Sigmoid colon (tissue), 7 donors: Measurements from ENCODE around the gene WHRN. TPM values are rescaled to one million over a fixed set of nuclear protein-coding genes. Genes with fewer than 3 reads are reported as not detected.

Experiments used
- DNase-seq: peaks from one replicate; pipeline ENCODE4 v3.0.0-alpha.2; 2019
- H3K27ac ChIP-seq, 4 donors: fragments of 200-600 bp; sonication (generic); one replicate each; pipeline ENCODE4 v1.5.1; 2016 to 2019; ENCODE audit warnings: mild to moderate bottlenecking in 1 of 4
- H3K27me3 ChIP-seq, 3 donors: fragments of 200-600 bp; sonication (generic); one replicate each; pipeline ENCODE4 v1.5.1; 2019; ENCODE audit warnings: mild to moderate bottlenecking in 1 of 3
- H3K36me3 ChIP-seq, 4 donors: fragments of 200-600 bp; sonication (generic); one replicate each; pipeline ENCODE4 v1.5.1; 2016 to 2019
- H3K4me1 ChIP-seq, 4 donors: fragments of 200-600 bp; sonication (generic); one replicate each; pipeline ENCODE4 v1.5.1; 2017 to 2019
- H3K4me3 ChIP-seq, 4 donors: fragments of 200-600 bp; sonication (generic); one replicate each; pipeline ENCODE4 v1.5.1; 2017 to 2019; ENCODE audit warnings: mild to moderate bottlenecking in 2 of 4, moderate library complexity in 1 of 4
- H3K9me3 ChIP-seq, 4 donors: fragments of 200-600 bp in 3 of 4; sonication (generic) in 3 of 4; one replicate each; pipeline versions ENCODE4 v1.5.1 to v1.6.1; 2013 to 2019
- EP300 ChIP-seq, 4 donors: sonication (generic); formaldehyde crosslinking; IDR thresholded peaks; one replicate each; pipeline ENCODE4 v1.6.1; 2017; ENCODE audit warnings: antibody characterized with exemption in 4 of 4
- POLR2A ChIP-seq, 2 donors: fragments of 450-650 bp; IDR thresholded peaks; one replicate each; pipeline ENCODE4 v1.6.1; 2016; ENCODE audit warnings: antibody characterized with exemption in 2 of 2, mild to moderate bottlenecking in 2 of 2, moderate library complexity in 2 of 2
- POLR2AphosphoS5 ChIP-seq, 4 donors: sonication (generic); formaldehyde crosslinking; IDR thresholded peaks; one replicate each; pipeline ENCODE4 v1.6.1; 2017; ENCODE audit warnings: antibody characterized with exemption in 4 of 4
- WGBS, 2 donors: extraction: QIAGEN DNeasy Blood & Tissue Kit; methylation state at CpG; one replicate each; pipeline ENCODE4 v1.1.7; 2013; 5-methylcytosine and 5-hydroxymethylcytosine counted together
- intact Hi-C: fragments of 100-400 bp; cut with DNase I; formaldehyde crosslinking; loops from one replicate; pipeline ENCODE4 v1.15.1; 2023
- polyA plus RNA-seq, 3 donors: library from polyadenylated mRNA; stranded (reverse); fragments of 200-250 nt; gene quantifications; one replicate each; pipeline ENCODE4 v1.2.3, GENCODE V29; 2013
- total RNA-seq, 4 donors: library from RNA; depleted of rRNA; stranded (reverse); fragments of >200 nt; gene quantifications; one replicate each; pipeline ENCODE4 v1.1.0, GENCODE V29; 2016
- TF ChIP-seq, protein P1 (sequence below), 4 experiments: fragments of 450-650 bp in 3 of 4; fragments of 200-600 bp in 1 of 4; IDR thresholded peaks; one replicate each; pipeline ENCODE4 v1.5.1; 2016 to 2019; ENCODE audit warnings: antibody characterized with exemption in 4 of 4, mild to moderate bottlenecking in 3 of 4, moderate library complexity in 2 of 4
- donor health status: healthy with polysubstance abuse.
- donor health status: Bipolar disorder and iron deficiency.
- donor health status: healthy.

The WHRN gene
- total and polyA plus RNA-seq, 7 donors, result 0.60 to 7.8 (median 5.4) TPM

DNA sequence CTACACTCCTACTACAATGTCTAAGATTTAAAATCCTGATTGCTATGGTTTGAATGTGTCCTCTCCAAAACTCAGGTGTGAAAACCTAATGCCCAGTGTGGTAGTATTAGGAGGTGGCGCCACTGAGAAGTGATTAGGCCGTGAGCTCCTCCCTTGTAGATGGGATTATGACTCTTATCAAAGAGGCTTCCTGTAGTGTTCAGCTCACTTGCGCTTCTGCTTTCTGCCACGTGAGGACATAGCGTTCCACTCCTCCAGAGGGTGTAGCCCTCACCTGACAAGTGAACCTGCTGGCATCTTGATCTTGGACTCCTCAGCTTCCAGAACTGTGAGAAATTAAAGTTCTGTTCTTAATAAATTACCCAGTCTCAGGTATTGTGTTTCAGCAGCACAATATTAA lies 33.0 kb upstream of the WHRN start:
- intact Hi-C loops, result no loop called here
- Histone ChIP-seq H3K27ac (no peak overlapping the region), H3K27me3 (no peaks in the 10 kb centered on the region), H3K4me3 (no peak overlapping the region), H3K9me3 (no peaks in the 10 kb centered on the region), H3K36me3 (no peaks in the 10 kb centered on the region), H3K4me1 (no peaks in the 10 kb centered on the region)
- WGBS, 2 donors, result 8 to 32% methylated on average over 5 of the region's 5 CpGs
- DNase-seq, result no peak
- no peak for TF ChIP-seq POLR2A (IDR thresholded peaks at IDR 0.05)
- TF ChIP-seq POLR2AphosphoS5 (IDR thresholded peaks at IDR 0.05), result no peak
- no peak for TF ChIP-seq EP300 (IDR thresholded peaks at IDR 0.05)

DNA sequence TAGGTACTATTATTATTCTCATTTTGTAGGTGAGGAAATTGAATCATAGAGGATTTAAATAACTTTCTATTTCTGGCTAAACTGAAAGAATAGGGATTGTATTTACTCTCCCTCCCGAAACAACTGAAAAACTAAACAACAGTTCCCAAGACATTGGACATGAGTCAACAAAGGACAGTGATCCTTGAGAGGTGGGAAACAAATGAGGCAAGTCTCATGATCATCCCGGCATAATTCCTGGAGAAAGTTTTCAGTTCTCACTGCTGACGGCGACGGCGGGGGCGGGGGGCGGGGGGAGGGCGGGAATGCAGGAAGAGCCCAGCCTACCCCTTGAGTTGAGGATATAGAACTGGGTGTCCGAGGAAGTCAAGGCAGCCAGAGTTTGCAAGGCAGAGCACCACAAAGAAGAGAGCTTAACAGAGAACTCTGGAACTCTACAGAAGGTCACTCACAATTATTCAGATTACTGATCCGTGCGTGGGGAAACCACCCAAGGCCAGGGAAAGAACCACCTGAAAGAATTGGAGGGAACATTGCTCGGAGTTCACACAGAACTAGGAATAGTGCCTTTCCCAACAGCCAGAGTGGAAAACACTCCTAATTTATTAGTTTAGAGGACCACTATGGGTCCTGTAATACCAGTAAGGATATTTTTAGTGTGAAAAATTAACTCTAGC lies 27.4 kb upstream of the WHRN start:
- Histone ChIP-seq H3K36me3 (no peaks in the 10 kb centered on the region), H3K27ac (no peak overlapping the region), H3K4me3 (peak overlapping the region in 1 of 4 donors; percentile 15), H3K4me1 (peaks cover 0 to 3% (median 0%) of the 10 kb centered on the region in 4 donors), H3K27me3 (no peaks in the 10 kb centered on the region), H3K9me3 (no peaks in the 10 kb centered on the region)
- no peak for DNase-seq
- intact Hi-C loops, result no loop called here
- no peak for TF ChIP-seq EP300 (IDR thresholded peaks at IDR 0.05)
- no peak for TF ChIP-seq POLR2AphosphoS5 (IDR thresholded peaks at IDR 0.05)
- TF ChIP-seq POLR2A (IDR thresholded peaks at IDR 0.05), result no peak
- TF ChIP-seq, protein P1, sequence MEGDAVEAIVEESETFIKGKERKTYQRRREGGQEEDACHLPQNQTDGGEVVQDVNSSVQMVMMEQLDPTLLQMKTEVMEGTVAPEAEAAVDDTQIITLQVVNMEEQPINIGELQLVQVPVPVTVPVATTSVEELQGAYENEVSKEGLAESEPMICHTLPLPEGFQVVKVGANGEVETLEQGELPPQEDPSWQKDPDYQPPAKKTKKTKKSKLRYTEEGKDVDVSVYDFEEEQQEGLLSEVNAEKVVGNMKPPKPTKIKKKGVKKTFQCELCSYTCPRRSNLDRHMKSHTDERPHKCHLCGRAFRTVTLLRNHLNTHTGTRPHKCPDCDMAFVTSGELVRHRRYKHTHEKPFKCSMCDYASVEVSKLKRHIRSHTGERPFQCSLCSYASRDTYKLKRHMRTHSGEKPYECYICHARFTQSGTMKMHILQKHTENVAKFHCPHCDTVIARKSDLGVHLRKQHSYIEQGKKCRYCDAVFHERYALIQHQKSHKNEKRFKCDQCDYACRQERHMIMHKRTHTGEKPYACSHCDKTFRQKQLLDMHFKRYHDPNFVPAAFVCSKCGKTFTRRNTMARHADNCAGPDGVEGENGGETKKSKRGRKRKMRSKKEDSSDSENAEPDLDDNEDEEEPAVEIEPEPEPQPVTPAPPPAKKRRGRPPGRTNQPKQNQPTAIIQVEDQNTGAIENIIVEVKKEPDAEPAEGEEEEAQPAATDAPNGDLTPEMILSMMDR (IDR thresholded peaks at IDR 0.05), result no peak
- WGBS, 2 donors, result 49 to 54% methylated on average over 13 of the region's 13 CpGs

DNA sequence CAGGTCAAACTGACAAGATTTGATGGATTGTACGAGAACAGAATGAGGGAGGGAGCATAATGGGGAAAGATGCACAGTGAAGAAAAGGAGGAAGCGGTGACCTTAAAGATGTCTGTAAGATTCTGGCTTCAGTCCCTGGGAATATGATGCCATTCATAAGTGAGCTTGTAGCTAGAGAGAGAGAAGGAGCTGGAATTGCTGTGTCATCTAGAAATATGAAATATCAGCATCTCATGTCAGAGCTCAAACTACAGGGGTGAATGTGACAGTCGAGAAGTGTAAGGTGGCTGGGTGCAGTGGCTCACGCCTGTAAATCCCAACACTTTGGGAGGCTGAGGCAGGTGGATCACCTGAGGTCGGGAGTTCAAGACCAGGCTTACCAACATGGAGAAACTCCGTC lies 24.0 kb upstream of the WHRN start:
- Histone ChIP-seq H3K4me1 (peaks cover 0 to 14% (median 13%) of the 10 kb centered on the region in 4 donors), H3K4me3 (no peak overlapping the region), H3K9me3 (no peaks in the 10 kb centered on the region), H3K27ac (no peak overlapping the region), H3K27me3 (no peaks in the 10 kb centered on the region), H3K36me3 (no peaks in the 10 kb centered on the region)
- intact Hi-C loops, result no loop called here
- TF ChIP-seq POLR2A (IDR thresholded peaks at IDR 0.05) (no peak), POLR2AphosphoS5 (IDR thresholded peaks at IDR 0.05) (no peak), EP300 (IDR thresholded peaks at IDR 0.05) (no peak)
- TF ChIP-seq, protein P1 (IDR thresholded peaks at IDR 0.05), result no peak
- WGBS, 2 donors, result 93 to 94% methylated on average over 6 of the region's 6 CpGs
- DNase-seq, result no peak

DNA sequence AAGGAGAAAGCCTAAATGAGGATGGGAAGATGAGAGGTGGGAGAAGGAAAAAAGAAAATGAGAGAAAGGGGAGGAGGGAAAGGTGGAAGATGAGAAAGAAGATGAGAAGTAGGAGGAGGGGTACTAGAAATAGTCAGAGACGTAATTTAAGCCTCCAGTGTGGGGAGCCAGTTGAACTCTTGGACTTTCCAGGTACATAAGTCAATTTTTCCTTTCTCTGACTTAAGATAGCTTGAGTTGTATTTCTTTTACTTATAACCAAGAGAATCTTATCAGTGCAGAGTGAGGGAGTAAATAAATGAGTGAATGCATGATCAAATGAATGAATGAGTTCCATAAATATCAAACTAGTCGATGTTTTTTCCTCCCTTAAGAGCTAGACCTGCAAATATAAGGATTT lies 21.5 kb upstream of the WHRN start:
- Histone ChIP-seq H3K27ac (no peak overlapping the region), H3K9me3 (no peaks in the 10 kb centered on the region), H3K4me3 (no peak overlapping the region), H3K36me3 (no peaks in the 10 kb centered on the region), H3K4me1 (peaks cover 0 to 22% (median 18%) of the 10 kb centered on the region in 4 donors), H3K27me3 (no peaks in the 10 kb centered on the region)
- DNase-seq, result no peak
- WGBS, 2 donors, result 43 to 65% methylated on average over 2 of the region's 2 CpGs
- no peak for TF ChIP-seq POLR2AphosphoS5 (IDR thresholded peaks at IDR 0.05)
- no peak for TF ChIP-seq EP300 (IDR thresholded peaks at IDR 0.05)
- TF ChIP-seq, protein P1 (IDR thresholded peaks at IDR 0.05), result no peak
- TF ChIP-seq POLR2A (IDR thresholded peaks at IDR 0.05), result no peak
- intact Hi-C loops, result no loop called here

DNA sequence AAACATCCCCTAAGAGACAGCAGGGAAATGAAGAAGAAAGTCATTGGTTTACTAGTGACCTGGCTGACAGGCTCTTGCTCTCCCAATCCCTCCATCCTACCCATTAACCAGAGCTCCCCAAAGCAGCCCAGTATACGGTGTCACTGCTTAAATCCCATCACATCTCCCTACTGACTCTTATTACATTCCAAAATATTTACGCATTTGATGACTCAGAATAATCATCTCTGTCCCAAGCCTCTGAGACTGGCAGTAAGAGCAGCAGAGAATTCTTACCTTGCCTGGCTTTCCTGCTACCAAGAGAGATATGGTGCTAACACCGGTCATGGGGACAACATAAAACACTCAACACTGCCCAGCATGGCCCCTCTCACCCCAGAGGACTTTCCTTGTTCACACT lies 20.2 kb upstream of the WHRN start:
- TF ChIP-seq POLR2A (IDR thresholded peaks at IDR 0.05), result no peak
- no peak for TF ChIP-seq POLR2AphosphoS5 (IDR thresholded peaks at IDR 0.05)
- no peak for TF ChIP-seq EP300 (IDR thresholded peaks at IDR 0.05)
- TF ChIP-seq, protein P1 (IDR thresholded peaks at IDR 0.05), result no peak
- intact Hi-C loops, result no loop called here

More for the DNA sequence above, 20.2 kb upstream of the WHRN start:
- H3K27ac ChIP-seq, result peak overlapping the region in 2 of 4 donors; percentile 63 to 72
- H3K4me3 ChIP-seq, result no peak overlapping the region
- DNase-seq, result no peak
- WGBS, 2 donors, result 75 to 85% methylated on average over 3 of the region's 3 CpGs
- no peaks in the 10 kb centered on the region for H3K9me3 ChIP-seq
- H3K4me1 ChIP-seq, result peaks cover 0 to 22% (median 18%) of the 10 kb centered on the region in 4 donors
- H3K36me3 ChIP-seq, result no peaks in the 10 kb centered on the region
- no peaks in the 10 kb centered on the region for H3K27me3 ChIP-seq
